K562 (cell line): ENCODE data around the gene SOX18. TPM values are rescaled to one million over a fixed set of nuclear protein-coding genes. Genes with fewer than 3 reads are reported as not detected.

Source experiments
- ATAC-seq: fragments of 200-7000 bp; cut with Tn5 transposase; 3 replicates; pipeline ENCODE4 v1.9.1; 2020; ENCODE audit warnings: moderate library complexity
- BruUV-seq: library from RNA; stranded (reverse); fragments of 400-500 nt; replicated peaks from 2 replicates; lab custom pipeline; 2021; lab: Mats Ljungman, UMichigan
- CTCF ChIA-PET: fragments of 300-600 bp; formaldehyde crosslinking; extraction: SDS; loops from one replicate; lab custom pipeline; 2021; ENCODE audit warnings: low intra/inter-chr PET ratio; lab: Yijun Ruan, JAX
- POLR2A ChIA-PET: fragments of 300-600, 350-650 bp; sonication (Branson Sonifier 250); formaldehyde crosslinking; extraction: SDS; loops from one replicate; lab custom pipeline; 2021; ENCODE audit warnings: antibody characterized with exemption, inconsistent platforms; lab: Yijun Ruan, JAX
- DNase-seq, 4 experiments: peaks; one replicate each; pipeline versions ENCODE4 v3.0.0 to v3.0.0-alpha.2; 2011 to 2018; ENCODE audit warnings: low spot score in 3 of 4, mixed read lengths in 3 of 4; ENCODE audit errors: extremely low read depth in 1 of 4
- FAIRE-seq: peaks from 2 replicates; lab custom pipeline; 2011; peaks lifted over from hg19 to GRCh38; lab: Jason Lieb, UNC
- H2AFZ ChIP-seq: 2 replicates; pipeline ENCODE4 v1.6.0; 2011; ENCODE audit warnings: low read depth, low read length, control low read depth, inconsistent platforms
- H3K27ac ChIP-seq: fragments of 200-600 bp; 3 replicates; pipeline ENCODE4 v1.8.0; 2011; ENCODE audit warnings: low read depth, mild to moderate bottlenecking, control low read depth, inconsistent platforms, low read length, moderate library complexity, mixed read lengths; ENCODE audit errors: extremely low read depth
- H3K27me3 ChIP-seq, 2 experiments: fragments of 300-600 bp in 1 of 2; 2 replicates in 1 of 2; 3 replicates in 1 of 2; pipeline versions ENCODE4 v1.6.0 to v1.8.0; 2011; ENCODE audit warnings: inconsistent platforms in 2 of 2, low read length in 2 of 2, mild to moderate bottlenecking in 1 of 2, mixed read lengths in 1 of 2, moderate library complexity in 1 of 2; ENCODE audit not compliant: control insufficient read depth in 2 of 2, insufficient read depth in 2 of 2
- H3K36me3 ChIP-seq: fragments of 300-600 bp; 3 replicates; pipeline ENCODE4 v1.8.0; 2011; ENCODE audit warnings: mild to moderate bottlenecking, low read length, inconsistent platforms; ENCODE audit not compliant: control insufficient read depth, insufficient read depth
- H3K4me1 ChIP-seq, 2 experiments: fragments of 200-600 bp in 1 of 2; replicated peaks in 1 of 2; 2 replicates in 1 of 2; 3 replicates in 1 of 2; pipeline versions ENCODE4 v1.5.1 to v1.8.0; 2011; ENCODE audit warnings: inconsistent platforms in 2 of 2, low read length in 2 of 2, mild to moderate bottlenecking in 1 of 2, mixed read lengths in 1 of 2, moderate library complexity in 1 of 2; ENCODE audit not compliant: control insufficient read depth in 2 of 2, insufficient read depth in 2 of 2
- H3K4me2 ChIP-seq: 2 replicates; pipeline ENCODE4 v1.6.1; 2011; ENCODE audit warnings: low read length, control low read depth, inconsistent platforms, mixed read lengths; ENCODE audit not compliant: insufficient read depth
- H3K4me3 ChIP-seq: fragments of 200-600 bp; sonication (generic), shearing (Covaris generic); 2 replicates; pipeline ENCODE4 v1.5.1; 2016; ENCODE audit warnings: control low read depth, inconsistent platforms
- H3K79me2 ChIP-seq: fragments of 200-600 bp; 3 replicates; pipeline ENCODE4 v1.8.0; 2011; ENCODE audit warnings: low read length, inconsistent platforms; ENCODE audit not compliant: control insufficient read depth, insufficient read depth
- H3K9ac ChIP-seq, 2 experiments: 2 replicates each; pipeline versions ENCODE4 v1.6.0 to v1.6.1; 2011; ENCODE audit warnings: low read depth in 2 of 2, low read length in 2 of 2, control low read depth in 1 of 2, inconsistent platforms in 1 of 2, mild to moderate bottlenecking in 1 of 2, mixed read lengths in 1 of 2; ENCODE audit not compliant: insufficient read depth in 1 of 2
- H3K9me1 ChIP-seq: one replicate; pipeline ENCODE4 v1.6.0; 2011; ENCODE audit warnings: inconsistent platforms, mild to moderate bottlenecking, low read length, moderate library complexity; ENCODE audit not compliant: control insufficient read depth, insufficient read depth
- H3K9me3 ChIP-seq: replicated peaks from 2 replicates; pipeline ENCODE4 v1.5.1; 2011; ENCODE audit warnings: low read depth, low read length, inconsistent platforms; ENCODE audit not compliant: control insufficient read depth, insufficient read depth
- H4K20me1 ChIP-seq: replicated peaks from 2 replicates; pipeline ENCODE4 v1.6.1; 2011; ENCODE audit warnings: low read length, inconsistent platforms, mixed read lengths; ENCODE audit not compliant: control insufficient read depth, insufficient read depth
- DMBX1 ChIP-seq: fragments of 250-450 bp; sonication (Bioruptor Pico); IDR thresholded peaks from 2 replicates; pipeline ENCODE4 v1.8.0; 2022; ENCODE audit warnings: inconsistent platforms, mild to moderate bottlenecking, moderate library complexity, borderline replicate concordance
- GTF2E2 ChIP-seq: fragments of 200-800 bp; sonication (Bioruptor generic); IDR thresholded peaks from 2 replicates; pipeline ENCODE4 v1.6.1; 2016; ENCODE audit warnings: missing genetic modification characterization, missing compliant biosample characterization
- HDAC2 ChIP-seq: fragments of 450-650 bp; IDR thresholded peaks from 2 replicates; pipeline ENCODE4 v1.6.1; 2016; ENCODE audit warnings: mild to moderate bottlenecking
- MAFG ChIP-seq: fragments of 450-650 bp; conservative IDR thresholded peaks from 2 replicates; pipeline ENCODE4 v1.6.1; 2016; ENCODE audit warnings: missing genetic modification characterization, missing compliant biosample characterization
- NR3C1 ChIP-seq: sonication (generic); formaldehyde crosslinking; IDR thresholded peaks from 2 replicates; pipeline ENCODE4 v1.8.1; 2022; ENCODE audit warnings: missing genetic modification reagents
- SMARCE1 ChIP-seq: fragments of 450-650 bp; IDR thresholded peaks from 2 replicates; pipeline ENCODE4 v1.7.1; 2016; ENCODE audit warnings: mild to moderate bottlenecking
- TRIM24 ChIP-seq, 2 experiments: fragments of 450-650 bp; IDR thresholded peaks; 2 replicates each; pipeline ENCODE4 v1.6.1; 2016
- ZBTB8A ChIP-seq: fragments of 450-650 bp; IDR thresholded peaks from 2 replicates; pipeline ENCODE4 v1.6.1; 2018; ENCODE audit warnings: mild to moderate bottlenecking, moderate library complexity; ENCODE audit not compliant: partially characterized antibody
- ZNF124 ChIP-seq: sonication (generic); formaldehyde crosslinking; IDR thresholded peaks from 2 replicates; pipeline ENCODE4 v1.8.1; 2022; ENCODE audit warnings: missing genetic modification reagents
- ZNF668 ChIP-seq: fragments of 250-450 bp; sonication (Bioruptor Pico); IDR thresholded peaks from 2 replicates; pipeline ENCODE4 v1.8.0; 2022; ENCODE audit warnings: mild to moderate bottlenecking, inconsistent platforms
- ZNF780A ChIP-seq: fragments of 250-450 bp; sonication (Bioruptor Pico); IDR thresholded peaks from 2 replicates; pipeline ENCODE4 v1.5.0; 2021; ENCODE audit warnings: mild to moderate bottlenecking
- WGBS: fragments of 100-300 bp; shearing (Covaris generic); methylation state at CpG from one replicate; pipeline ENCODE4 v1.1.6; 2016; ENCODE audit warnings: low coverage, mixed read lengths; ENCODE audit not compliant: insufficient coverage; ENCODE audit errors: missing lambda C conversion rate; 5-methylcytosine and 5-hydroxymethylcytosine counted together
- in situ Hi-C: fragments of 300-500 bp; cut with MboI; formaldehyde crosslinking; loops from 4 replicates; pipeline ENCODE4 v1.15.0; 2018; ENCODE audit warnings: inconsistent platforms, mixed read lengths
- intact Hi-C: fragments of 100-400 bp; cut with micrococcal nuclease; formaldehyde crosslinking; loops from 2 replicates; pipeline ENCODE4 v1.14.2; 2022
- polyA plus RNA-seq, 8 experiments: library from polyadenylated mRNA; depleted of rRNA in 4 of 8; stranded (reverse) in 5 of 8; unstranded in 3 of 8; fragments of >200 nt; fragmentation: Nextera tagmentation in 2 of 8; fragmentation: Illumina TruSeq in 1 of 8; extraction: Ambion mirVana in 2 of 8; extraction: Trizol in 1 of 8; gene quantifications; 2 replicates each; pipeline versions ENCODE4 v1.2.1 to v1.2.3, GENCODE V29; 2011 to 2014; ENCODE audit warnings: inconsistent platforms in 1 of 8, missing spikeins in 1 of 8
- total RNA-seq, 7 experiments: library from RNA; depleted of rRNA in 6 of 7; stranded (reverse); fragments of >200 nt in 6 of 7; fragmentation: Illumina TruSeq in 2 of 7; extraction: Trizol in 2 of 7; gene quantifications; 2 replicates each; pipeline versions ENCODE4 v1.2.1 to v1.2.3, GENCODE V29; 2011 to 2021; ENCODE audit warnings: low replicate concordance in 1 of 7
- TF ChIP-seq, protein P1 (sequence below): sonication (generic); formaldehyde crosslinking; IDR thresholded peaks from 2 replicates; pipeline ENCODE4 v1.8.0; 2022; ENCODE audit warnings: missing genetic modification reagents, mild to moderate bottlenecking, borderline replicate concordance

Gene SOX18
- total and polyA plus RNA-seq, 9 of the 15 experiments (the other 6 are each of a cell fraction or from before 2014, with no cell fraction given), result 0.15 to 19.8 (median 0.33) TPM

DNA sequence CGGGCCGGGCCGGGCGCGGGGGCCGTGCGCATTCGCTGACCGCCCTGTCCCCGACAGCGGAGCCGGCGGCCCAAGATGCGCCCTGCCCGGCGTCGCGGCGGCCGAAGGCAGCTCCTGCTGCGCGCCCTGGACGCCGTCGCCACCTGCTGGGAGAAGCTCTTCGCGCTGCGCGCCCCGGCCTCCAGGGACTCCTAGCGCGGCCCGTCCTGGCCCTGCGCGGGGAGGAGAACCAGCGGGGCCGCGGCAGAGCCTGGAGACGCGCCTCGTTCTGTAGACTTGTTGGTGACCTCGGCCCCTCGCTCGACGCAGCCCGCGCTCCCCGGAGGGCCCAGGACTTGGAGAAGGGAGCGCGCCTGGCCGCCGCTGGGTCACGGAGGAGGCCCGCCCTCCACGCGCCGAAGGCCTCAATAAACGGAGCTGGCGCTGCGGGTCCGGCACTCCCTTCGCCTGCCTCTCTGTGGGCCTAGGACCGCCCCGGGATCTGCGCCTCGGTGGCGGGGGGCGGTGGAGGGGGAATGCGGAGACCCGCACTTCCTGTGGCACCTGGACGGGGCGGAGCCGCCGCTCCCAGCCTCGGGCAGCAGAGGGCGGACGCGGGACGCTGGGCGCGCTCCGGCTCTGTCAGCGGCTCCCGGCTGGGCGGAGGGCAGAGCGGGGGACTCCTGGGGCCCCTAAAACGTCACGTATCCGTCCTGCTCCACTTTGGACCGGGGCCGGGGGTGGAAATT is 10.7 kb downstream of the SOX18 start (continued):
- TF ChIP-seq, protein P1, sequence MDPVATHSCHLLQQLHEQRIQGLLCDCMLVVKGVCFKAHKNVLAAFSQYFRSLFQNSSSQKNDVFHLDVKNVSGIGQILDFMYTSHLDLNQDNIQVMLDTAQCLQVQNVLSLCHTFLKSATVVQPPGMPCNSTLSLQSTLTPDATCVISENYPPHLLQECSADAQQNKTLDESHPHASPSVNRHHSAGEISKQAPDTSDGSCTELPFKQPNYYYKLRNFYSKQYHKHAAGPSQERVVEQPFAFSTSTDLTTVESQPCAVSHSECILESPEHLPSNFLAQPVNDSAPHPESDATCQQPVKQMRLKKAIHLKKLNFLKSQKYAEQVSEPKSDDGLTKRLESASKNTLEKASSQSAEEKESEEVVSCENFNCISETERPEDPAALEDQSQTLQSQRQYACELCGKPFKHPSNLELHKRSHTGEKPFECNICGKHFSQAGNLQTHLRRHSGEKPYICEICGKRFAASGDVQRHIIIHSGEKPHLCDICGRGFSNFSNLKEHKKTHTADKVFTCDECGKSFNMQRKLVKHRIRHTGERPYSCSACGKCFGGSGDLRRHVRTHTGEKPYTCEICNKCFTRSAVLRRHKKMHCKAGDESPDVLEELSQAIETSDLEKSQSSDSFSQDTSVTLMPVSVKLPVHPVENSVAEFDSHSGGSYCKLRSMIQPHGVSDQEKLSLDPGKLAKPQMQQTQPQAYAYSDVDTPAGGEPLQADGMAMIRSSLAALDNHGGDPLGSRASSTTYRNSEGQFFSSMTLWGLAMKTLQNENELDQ, result no peak
- TF ChIP-seq SMARCE1 (no peak), HDAC2 (no peak)
- TF ChIP-seq, all 486 proteins: peak for 103

DNA sequence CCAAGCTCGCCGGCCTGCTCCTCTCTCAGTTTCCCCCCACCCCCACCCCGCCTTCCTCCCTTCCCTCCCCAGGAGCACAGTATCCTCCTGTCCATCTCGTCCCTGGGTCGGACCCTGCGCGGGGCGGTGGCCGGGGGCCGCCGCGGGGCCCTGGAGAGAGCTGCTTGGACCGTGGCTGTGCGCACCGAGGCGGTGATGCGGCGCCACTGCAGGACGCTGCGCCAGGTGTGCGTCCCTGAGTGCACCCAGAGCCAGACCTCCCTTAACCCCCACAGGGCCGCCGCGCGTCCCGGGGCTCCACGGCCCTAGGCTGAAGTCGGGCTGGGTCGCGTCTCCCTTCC is 11.2 kb downstream of the SOX18 start:
- no peak for FAIRE-seq
- WGBS, result 7% methylated on average over 14 of the region's 30 CpGs
- ChIA-PET POLR2A (interaction anchor here (0.7 to 2.0 kb wide), 6 partner anchors 8 to 157 kb away, joined by 3 to 14 read pairs (median 4); partner anchors contain the start of gene TCEA2), CTCF (interaction anchor here (1.3 to 2.1 kb wide), 3 partner anchors 19 to 82 kb away, joined by 3 to 16 read pairs (median 9); partner anchors contain the start of gene PRPF6)
- Histone ChIP-seq H3K9me3 (no peaks in the 10 kb centered on the region), H4K20me1 (no peaks in the 10 kb centered on the region), H3K4me2 (peak overlapping the region; percentile 74), H3K4me3 (peak overlapping the region; percentile 51), H3K79me2 (no peaks in the 10 kb centered on the region; the same call in 2 of the 3 replicates), H2AFZ (peak overlapping the region; percentile 96), H3K27me3 (no peaks in the 10 kb centered on the region), H3K36me3 (peaks cover 20% of the 10 kb centered on the region; the same call in 2 of the 3 replicates), H3K9ac (peak overlapping the region; percentile 69 to 92; a peak in 3 of 4 replicates), H3K4me1 (peaks cover 33 to 85% of the 10 kb centered on the region in 2 experiments), H3K27ac (no peak overlapping the region), H3K9me1 (peaks cover 3% of the 10 kb centered on the region)
- peak in 1 of 4 experiments; percentile 44 for DNase-seq
- TF ChIP-seq ZNF780A (CRISPR knock-in tag) (no peak), ZBTB8A (no peak), ZNF668 (CRISPR knock-in tag) (no peak), MAFG (no peak), ZNF124 (CRISPR knock-in tag) (0 out of 2 replicates have a peak, but pooled peaks have one; percentile 41), DMBX1 (no peak), NR3C1 (CRISPR knock-in tag) (0 out of 2 replicates have a peak, but pooled peaks have one; percentile 15), GTF2E2 (tag) (peak; percentile 10; the same call in 1 of the 2 replicates), TRIM24 (IDR thresholded peaks at IDR 0.05) (no peak)
- in situ Hi-C loops (no loop called here), intact Hi-C loops (loop anchor here (2.0 to 5.0 kb wide), 3 partner anchors 17 to 501 kb away; partner anchors contain the start of gene PTK6)
- peak; percentile 52 for ATAC-seq
- no TSS peak for BruUV-seq
